Upper lobe of left lung (tissue), 6 donors: ENCODE measurements around the gene TREH. TPM values are rescaled to one million over a fixed set of nuclear protein-coding genes. Genes with fewer than 3 reads are reported as not detected.
A peak's percentile ranks its signal among the peaks of the same experiment; 100 is the strongest.

ENCODE experiments used
- ATAC-seq, 2 donors: fragments of 200-7000 bp; cut with Tn5 transposase; one replicate each; pipeline ENCODE4 v1.9.1; 2022; ENCODE audit warnings: mild to moderate bottlenecking in 2 of 2, moderate library complexity in 2 of 2; ENCODE audit not compliant: low FRiP score in 2 of 2
- DNase-seq, 2 donors: peaks; one replicate each; pipeline ENCODE4 v3.0.0-alpha.2; 2019 to 2020
- H3K27ac ChIP-seq, 4 donors: fragments of 200-600 bp; sonication (generic); one replicate each; pipeline ENCODE4 v1.5.1; 2016 to 2019
- H3K27me3 ChIP-seq, 4 donors: fragments of 200-600 bp; sonication (generic); one replicate each; pipeline ENCODE4 v1.5.1; 2017 to 2019
- H3K36me3 ChIP-seq, 4 donors: fragments of 200-600 bp; sonication (generic); one replicate each; pipeline ENCODE4 v1.5.1; 2016 to 2019
- H3K4me1 ChIP-seq, 4 donors: fragments of 200-600 bp; sonication (generic); one replicate each; pipeline ENCODE4 v1.5.1; 2018 to 2019
- H3K4me3 ChIP-seq, 4 donors: fragments of 200-600 bp; sonication (generic); one replicate each; pipeline ENCODE4 v1.5.1; 2017 to 2019; ENCODE audit warnings: mild to moderate bottlenecking in 2 of 4, moderate library complexity in 1 of 4
- H3K9me3 ChIP-seq, 4 donors: fragments of 200-600 bp; sonication (generic); one replicate each; pipeline ENCODE4 v1.5.1; 2018 to 2019
- EP300 ChIP-seq, 4 donors: sonication (generic); formaldehyde crosslinking; IDR thresholded peaks; one replicate each; pipeline ENCODE4 v1.5.1; 2017; ENCODE audit warnings: antibody characterized with exemption in 4 of 4, control low read depth in 2 of 4
- POLR2A ChIP-seq, 4 donors: fragments of 450-650 bp; IDR thresholded peaks; one replicate each; pipeline ENCODE4 v1.5.1; 2016 to 2017; ENCODE audit warnings: antibody characterized with exemption in 4 of 4, mild to moderate bottlenecking in 2 of 4
- POLR2AphosphoS5 ChIP-seq, 2 donors: sonication (generic); formaldehyde crosslinking; IDR thresholded peaks; one replicate each; pipeline ENCODE4 v1.5.1; 2017; ENCODE audit warnings: antibody characterized with exemption in 2 of 2
- WGBS, 2 donors: methylation state at CpG; one replicate each; pipeline ENCODE4 v1.1.5; 2017 to 2018; 5-methylcytosine and 5-hydroxymethylcytosine counted together
- total RNA-seq, 6 donors: library from RNA; depleted of rRNA in 4 of 6; stranded (reverse); fragments of >200 nt in 4 of 6; gene quantifications; one replicate each; pipeline versions ENCODE4 v1.1.0 to v1.2.1, GENCODE V29; 2016 to 2021
- TF ChIP-seq, protein P1 (sequence below), 6 experiments: fragments of 450-650 bp in 4 of 6; fragments of 200-600 bp in 2 of 6; sonication (generic) in 2 of 6; IDR thresholded peaks; one replicate each; pipeline ENCODE4 v1.5.1; 2016 to 2019; ENCODE audit warnings: antibody characterized with exemption in 6 of 6
- donor health status: DM: no; HTN: no; CAD: no; lungs with moderate emphysema.
- donor health status: DM: no; HTN: yes; CAD: no; lungs with severe emphysema.

The TREH gene
- total RNA-seq, 6 donors from 2014 or later = 0.17 to 1.0 (median 0.89) TPM; not detected in 3

DNA sequence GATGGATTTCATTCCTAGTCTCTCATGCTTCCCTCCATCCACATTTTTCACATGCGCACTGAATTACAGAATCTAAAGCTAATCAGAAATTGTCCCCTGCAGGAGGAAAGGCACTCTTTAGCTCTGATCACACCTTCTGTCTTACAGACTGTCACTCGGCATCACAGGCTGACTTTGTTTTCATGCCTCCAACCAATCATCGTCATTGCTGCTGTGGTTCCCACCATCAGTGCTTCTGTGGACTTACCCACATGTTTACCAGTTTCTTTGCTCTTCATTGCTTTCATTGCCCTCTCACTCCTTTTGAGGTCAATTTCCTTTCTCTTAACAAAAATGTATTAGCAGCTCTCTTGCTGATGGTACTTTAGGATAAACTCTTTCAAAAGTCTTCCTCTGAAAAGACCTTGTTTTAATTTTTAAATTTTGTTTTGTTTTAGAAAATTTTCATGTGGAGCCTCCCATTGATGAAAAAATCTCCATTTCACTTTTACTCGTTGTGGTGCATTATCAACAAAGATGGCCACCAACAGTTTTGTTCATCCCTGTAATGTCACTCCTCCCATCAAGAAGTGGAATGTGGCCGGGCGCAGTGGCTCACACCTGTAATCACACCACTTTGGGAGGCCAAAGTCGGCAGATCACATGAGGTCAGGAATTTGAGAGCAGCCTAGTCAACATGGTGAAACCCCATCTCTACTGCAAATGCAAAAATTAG lies 20.2 kb upstream of the TREH start:
- DNase-seq (no peak), ATAC-seq (no peak)
- Histone ChIP-seq H3K9me3 (peaks cover 0 to 7% (median 0%) of the 10 kb centered on the region in 4 donors), H3K4me1 (no peaks in the 10 kb centered on the region), H3K36me3 (no peaks in the 10 kb centered on the region), H3K27me3 (no peaks in the 10 kb centered on the region), H3K4me3 (no peak overlapping the region), H3K27ac (peak overlapping the region in 1 of 4 donors; percentile 30)
- WGBS, 2 donors = 74 to 79% methylated on average over 7 of the region's 7 CpGs
- no peak for TF ChIP-seq POLR2A (IDR thresholded peaks at IDR 0.05)
- TF ChIP-seq, protein P1, sequence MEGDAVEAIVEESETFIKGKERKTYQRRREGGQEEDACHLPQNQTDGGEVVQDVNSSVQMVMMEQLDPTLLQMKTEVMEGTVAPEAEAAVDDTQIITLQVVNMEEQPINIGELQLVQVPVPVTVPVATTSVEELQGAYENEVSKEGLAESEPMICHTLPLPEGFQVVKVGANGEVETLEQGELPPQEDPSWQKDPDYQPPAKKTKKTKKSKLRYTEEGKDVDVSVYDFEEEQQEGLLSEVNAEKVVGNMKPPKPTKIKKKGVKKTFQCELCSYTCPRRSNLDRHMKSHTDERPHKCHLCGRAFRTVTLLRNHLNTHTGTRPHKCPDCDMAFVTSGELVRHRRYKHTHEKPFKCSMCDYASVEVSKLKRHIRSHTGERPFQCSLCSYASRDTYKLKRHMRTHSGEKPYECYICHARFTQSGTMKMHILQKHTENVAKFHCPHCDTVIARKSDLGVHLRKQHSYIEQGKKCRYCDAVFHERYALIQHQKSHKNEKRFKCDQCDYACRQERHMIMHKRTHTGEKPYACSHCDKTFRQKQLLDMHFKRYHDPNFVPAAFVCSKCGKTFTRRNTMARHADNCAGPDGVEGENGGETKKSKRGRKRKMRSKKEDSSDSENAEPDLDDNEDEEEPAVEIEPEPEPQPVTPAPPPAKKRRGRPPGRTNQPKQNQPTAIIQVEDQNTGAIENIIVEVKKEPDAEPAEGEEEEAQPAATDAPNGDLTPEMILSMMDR (IDR thresholded peaks at IDR 0.05) = no peak
- TF ChIP-seq EP300 (IDR thresholded peaks at IDR 0.05) = no peak
- no peak for TF ChIP-seq POLR2AphosphoS5 (IDR thresholded peaks at IDR 0.05)

DNA sequence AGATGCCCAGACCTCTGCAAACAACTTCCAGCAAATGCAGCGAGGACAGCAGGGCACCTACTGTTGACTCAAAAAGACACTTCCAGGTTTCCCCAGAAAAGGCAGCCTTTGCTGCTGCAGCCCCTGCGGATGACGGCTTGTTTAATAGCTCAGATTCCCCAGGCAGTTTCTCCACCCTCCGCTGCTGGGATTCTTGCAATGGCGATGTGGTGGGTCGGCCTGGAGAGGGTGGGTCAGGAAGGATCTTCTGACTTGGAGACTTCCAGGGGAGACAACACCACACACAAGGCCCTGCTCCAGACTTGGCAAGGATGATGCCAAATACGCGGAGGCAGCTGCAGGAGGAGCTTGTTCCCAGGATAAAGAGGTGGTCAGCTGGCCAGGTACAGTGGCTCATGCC lies 17.9 kb upstream of the TREH start:
- Histone ChIP-seq H3K9me3 (peaks cover 0 to 7% (median 0%) of the 10 kb centered on the region in 4 donors), H3K4me1 (no peaks in the 10 kb centered on the region), H3K27ac (no peak overlapping the region), H3K36me3 (no peaks in the 10 kb centered on the region), H3K27me3 (no peaks in the 10 kb centered on the region), H3K4me3 (no peak overlapping the region)
- TF ChIP-seq POLR2AphosphoS5 (IDR thresholded peaks at IDR 0.05) (no peak), EP300 (IDR thresholded peaks at IDR 0.05) (no peak), POLR2A (IDR thresholded peaks at IDR 0.05) (no peak)
- TF ChIP-seq, protein P1 (IDR thresholded peaks at IDR 0.05) = no peak
- no peak for ATAC-seq
- WGBS, 2 donors = 67 to 84% methylated on average over 3 to 8 of the region's 8 CpGs
- DNase-seq = no peak

DNA sequence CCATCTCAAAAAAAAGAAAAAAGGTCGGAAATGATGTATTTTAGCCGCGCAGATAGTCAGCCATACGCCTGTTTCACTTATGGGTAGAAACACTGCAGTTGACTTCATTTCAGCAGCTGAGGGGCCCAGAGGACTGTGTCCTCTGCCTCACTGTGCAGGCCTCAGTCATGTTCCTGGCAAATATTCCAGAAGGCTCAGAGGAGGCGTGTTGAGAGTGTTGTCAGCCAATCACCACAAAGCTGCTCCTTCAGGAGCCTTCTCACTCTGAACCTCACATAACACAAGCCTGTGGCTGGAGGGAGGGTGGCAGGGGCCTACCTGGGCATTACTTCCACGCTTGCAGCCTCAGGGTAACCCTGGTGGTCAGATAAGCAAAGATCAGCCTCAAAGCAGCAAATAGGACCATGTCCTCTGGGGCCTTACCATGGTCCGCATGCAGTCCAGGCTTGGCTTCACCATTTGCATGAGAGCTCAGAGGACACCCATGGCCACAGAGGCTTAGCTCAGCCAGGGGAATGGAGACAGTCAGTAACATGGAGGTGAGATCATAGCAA lies 17.3 kb upstream of the TREH start:
- ATAC-seq (no peak), DNase-seq (no peak)
- Histone ChIP-seq H3K36me3 (no peaks in the 10 kb centered on the region), H3K4me1 (peaks cover 0 to 5% (median 1%) of the 10 kb centered on the region in 4 donors), H3K9me3 (peaks cover 0 to 7% (median 0%) of the 10 kb centered on the region in 4 donors), H3K27me3 (no peaks in the 10 kb centered on the region), H3K4me3 (no peak overlapping the region), H3K27ac (no peak overlapping the region)
- TF ChIP-seq POLR2A (IDR thresholded peaks at IDR 0.05) (no peak), EP300 (IDR thresholded peaks at IDR 0.05) (no peak), POLR2AphosphoS5 (IDR thresholded peaks at IDR 0.05) (no peak)
- TF ChIP-seq, protein P1 (IDR thresholded peaks at IDR 0.05) = no peak
- 91 to 96% methylated on average over 4 to 7 of the region's 7 CpGs for WGBS, 2 donors

DNA sequence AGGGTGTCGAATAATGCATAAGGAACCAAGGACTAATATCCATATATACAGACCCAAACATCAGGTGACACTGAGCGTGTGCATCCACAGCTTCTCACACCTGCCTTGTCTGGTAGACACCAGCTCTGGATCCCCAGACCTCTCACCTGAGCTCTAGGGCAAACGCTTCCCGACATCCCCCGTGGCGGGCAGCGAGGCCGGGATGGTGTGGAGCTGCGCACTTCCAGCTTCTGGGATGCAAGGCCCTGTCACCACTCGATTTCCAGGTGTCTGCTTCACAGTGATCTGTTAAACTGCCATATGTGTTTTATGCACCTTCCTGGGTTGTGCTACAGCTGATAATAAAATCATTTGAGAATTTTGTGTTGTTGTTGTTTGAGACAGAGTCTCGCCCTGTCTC lies 15.3 kb upstream of the TREH start:
- peaks cover 9 to 15% (median 10%) of the 10 kb centered on the region in 4 donors for H3K4me1 ChIP-seq
- no peaks in the 10 kb centered on the region for H3K36me3 ChIP-seq
- ATAC-seq (no peak), DNase-seq (peak in 1 of 2 donors; percentile 61)
- no peaks in the 10 kb centered on the region for H3K27me3 ChIP-seq
- H3K27ac ChIP-seq = no peak overlapping the region
- no peak overlapping the region for H3K4me3 ChIP-seq
- TF ChIP-seq POLR2A (IDR thresholded peaks at IDR 0.05) = no peak
- no peak for TF ChIP-seq POLR2AphosphoS5 (IDR thresholded peaks at IDR 0.05)
- TF ChIP-seq, protein P1 (IDR thresholded peaks at IDR 0.05) = no peak
- no peak for TF ChIP-seq EP300 (IDR thresholded peaks at IDR 0.05)
- WGBS, 2 donors = 97% methylated on average over 11 of the region's 11 CpGs
- H3K9me3 ChIP-seq = no peaks in the 10 kb centered on the region
